ENCODE data around the gene MSI2. TPM values are rescaled to one million over a fixed set of nuclear protein-coding genes. Genes with fewer than 3 reads are reported as not detected.

MSI2 gene
- total and polyA plus RNA-seq, 9 of the 15 experiments (the other 6 are each of a cell fraction or from before 2014, with no cell fraction given) = 4.6 to 61.8 (median 42.4) TPM

- TF ChIP-seq NFIC (IDR thresholded peaks at IDR 0.05) (no peak), NFE2 (IDR thresholded peaks at IDR 0.05; ENCODE audit: low read depth) (peak; percentile 90), ATF3 (IDR thresholded peaks at IDR 0.05) (peak; percentile 63; the same call in 1 of the 2 replicates), ATF3 (CRISPR knock-in tag; conservative IDR thresholded peaks at IDR 0.05) (no peak)
Observed at GRCh38 chr17:57662644-57663308, 406.5 kb downstream of the MSI2 start (continued).

GRCh38 chr17:57663326-57664070 lies 407.2 kb downstream of the MSI2 start:
- no peak overlapping the region for H3K27ac ChIP-seq (ENCODE audit: extremely low read depth, low read depth, low read length)
- H3K4me3 ChIP-seq = no peak overlapping the region
- no peak overlapping the region for H3K9ac ChIP-seq (ENCODE audit: insufficient read depth in 1 of 2, low read depth in 2 of 2, low read length in 2 of 2)

More at GRCh38 chr17:57663326-57664070, 407.2 kb downstream of the MSI2 start:
- 83% methylated on average over 10 of the region's 14 CpGs for WGBS (ENCODE audit: insufficient coverage, low coverage, missing lambda C conversion rate)
- no peaks in the 10 kb centered on the region for H3K79me2 ChIP-seq (ENCODE audit: control insufficient read depth, insufficient read depth, low read length)
- ChIA-PET CTCF (ENCODE audit: low intra/inter-chr PET ratio) (interaction anchor here (0.7 kb wide), 1 partner anchor 58 kb away, joined by 3 read pairs; no protein-coding TSS in a partner anchor), POLR2A (interaction anchor here (0.6 kb wide), 2 partner anchors 192 to 535 kb away, joined by 3 read pairs; no protein-coding TSS in a partner anchor)
- no peak overlapping the region for H3K4me2 ChIP-seq (ENCODE audit: insufficient read depth, low read length)
- no peak for DNase-seq (ENCODE audit: extremely low read depth in 1 of 4, low spot score in 3 of 4)
- intact Hi-C loops (cut with micrococcal nuclease) = no loop called here
- H3K36me3 ChIP-seq (ENCODE audit: control insufficient read depth, insufficient read depth, low read length) = no peaks in the 10 kb centered on the region
- FAIRE-seq = no peak
- TF ChIP-seq FOSL1 (tag; conservative IDR thresholded peaks at IDR 0.05) = 0 out of 2 replicates have a peak, but pooled peaks have one; percentile 7
- TF ChIP-seq CTCF (IDR thresholded peaks at IDR 0.05 in 2 of 3, conservative IDR thresholded peaks at IDR 0.05 in 1 of 3; ENCODE audit: insufficient read depth in 2 of 3, low read depth in 1 of 3, low read length in 3 of 3) = no peak
- in situ Hi-C loops (cut with MboI) = no loop called here
- H2AFZ ChIP-seq (ENCODE audit: low read depth, low read length) = no peak overlapping the region
- no TSS peak for BruUV-seq (replicated peaks)
- H3K9me3 ChIP-seq (replicated peaks; ENCODE audit: control insufficient read depth, insufficient read depth, low read depth, low read length) = no peaks in the 10 kb centered on the region
- H3K27me3 ChIP-seq (ENCODE audit: control insufficient read depth in 2 of 2, insufficient read depth in 2 of 2, low read length in 2 of 2) = no peaks in the 10 kb centered on the region
- peaks cover 4 to 9% of the 10 kb centered on the region in 2 experiments; a peak in 3 of 5 replicates for H3K4me1 ChIP-seq (replicated peaks in 1 of 2; ENCODE audit: control insufficient read depth in 2 of 2, insufficient read depth in 2 of 2, low read length in 2 of 2)
- no peak for ATAC-seq
- no peaks in the 10 kb centered on the region for H4K20me1 ChIP-seq (replicated peaks; ENCODE audit: control insufficient read depth, insufficient read depth, low read length)
- H3K9me1 ChIP-seq (ENCODE audit: control insufficient read depth, insufficient read depth, low read length) = no peaks in the 10 kb centered on the region

Data from K562 (cell line).